Mammary epithelial cell (primary cell): Measurements from ENCODE around the gene ARID1B.

Experiments
- CTCF ChIP-seq, 2 donors: IDR thresholded peaks in 1 of 2; conservative IDR thresholded peaks in 1 of 2; 2 replicates each; pipeline ENCODE4 v1.5.1; 2011 to 2012; ENCODE audit warnings: inconsistent platforms in 2 of 2, low read length in 2 of 2, mild to moderate bottlenecking in 2 of 2, control low read depth in 1 of 2, low read depth in 1 of 2; ENCODE audit not compliant: insufficient read depth in 1 of 2; ENCODE audit errors: extremely low read depth in 1 of 2
- EZH2 ChIP-seq: IDR thresholded peaks from 2 replicates; pipeline ENCODE4 v1.6.1; 2012; ENCODE audit warnings: low read length, inconsistent platforms, borderline replicate concordance

GRCh38 chr6:157158456-157158855, 381.3 kb downstream of the ARID1B start:
- TF ChIP-seq CTCF (conservative IDR thresholded peaks at IDR 0.05 in 1 of 2, IDR thresholded peaks at IDR 0.05 in 1 of 2; ENCODE audit: extremely low read depth in 1 of 2, insufficient read depth in 1 of 2, low read depth in 1 of 2, low read length in 2 of 2) (no peak), EZH2 (no peak)
